WTC11 (cell line): ENCODE results near the gene PCDH12. TPM values are rescaled to one million over a fixed set of nuclear protein-coding genes. Genes with fewer than 3 reads are reported as not detected.

Source experiments
- ATAC-seq: fragments of 200-7000 bp; cut with Tn5 transposase; 2 replicates; pipeline ENCODE4 v1.10.0; 2021; ENCODE audit warnings: mild to moderate bottlenecking, moderate library complexity
- CTCF ChIA-PET: fragments of 300-600 bp; sonication (Branson Sonifier 250); formaldehyde crosslinking; loops from one replicate; lab custom pipeline; 2021; ENCODE audit warnings: antibody characterized with exemption; lab: Charles Lee
- POLR2A ChIA-PET: fragments of 350-600 bp; sonication (Branson Sonifier 250); formaldehyde crosslinking; loops from one replicate; lab custom pipeline; 2021; ENCODE audit warnings: antibody characterized with exemption; lab: Charles Lee
- DNase-seq: peaks from one replicate; pipeline ENCODE4 v3.0.0; 2021; ENCODE audit warnings: low spot score
- H3K27ac Mint-ChIP-seq: 2 replicates; pipeline ENCODE4 v1.8.0; 2021; ENCODE audit warnings: mixed read lengths
- H3K27me3 Mint-ChIP-seq: 2 replicates; pipeline ENCODE4 v1.8.0; 2021; ENCODE audit warnings: low read depth, mild to moderate bottlenecking, moderate library complexity, mixed read lengths
- H3K36me3 Mint-ChIP-seq: 2 replicates; pipeline ENCODE4 v1.8.0; 2021; ENCODE audit warnings: mixed read lengths
- H3K4me1 Mint-ChIP-seq: 2 replicates; pipeline ENCODE4 v1.8.0; 2022; ENCODE audit warnings: mixed read lengths
- H3K4me3 Mint-ChIP-seq: 2 replicates; pipeline ENCODE4 v1.8.0; 2021; ENCODE audit warnings: mild to moderate bottlenecking, moderate library complexity, mixed read lengths
- H3K9me3 Mint-ChIP-seq: 2 replicates; pipeline ENCODE4 v1.8.0; 2021; ENCODE audit warnings: mixed read lengths
- CREM ChIP-seq: sonication (generic); formaldehyde crosslinking; IDR thresholded peaks from 2 replicates; pipeline ENCODE4 v1.8.1; 2022; ENCODE audit warnings: mild to moderate bottlenecking, missing genetic modification reagents, moderate library complexity
- ETV6 ChIP-seq: sonication (generic); formaldehyde crosslinking; IDR thresholded peaks from 2 replicates; pipeline ENCODE4 v1.8.1; 2022; ENCODE audit warnings: mild to moderate bottlenecking, missing genetic modification reagents
- FOXK1 ChIP-seq: sonication (generic); formaldehyde crosslinking; IDR thresholded peaks from 2 replicates; pipeline ENCODE4 v1.8.0; 2022; ENCODE audit warnings: mild to moderate bottlenecking, moderate library complexity, missing genetic modification reagents
- JAZF1 ChIP-seq: fragments of 250-450 bp; sonication (Bioruptor Pico); IDR thresholded peaks from 2 replicates; pipeline ENCODE4 v1.9.0; 2021; ENCODE audit warnings: moderate library complexity, mild to moderate bottlenecking, inconsistent platforms
- NR1H2 ChIP-seq: sonication (generic); formaldehyde crosslinking; IDR thresholded peaks from 2 replicates; pipeline ENCODE4 v1.9.0; 2021; ENCODE audit warnings: mild to moderate bottlenecking, moderate library complexity, missing genetic modification reagents
- NR3C1 ChIP-seq: sonication (generic); formaldehyde crosslinking; conservative IDR thresholded peaks from 2 replicates; pipeline ENCODE4 v1.8.1; 2023; ENCODE audit warnings: low read depth, mild to moderate bottlenecking, missing genetic modification reagents
- RELA ChIP-seq: sonication (generic); formaldehyde crosslinking; IDR thresholded peaks from 2 replicates; pipeline ENCODE4 v1.8.1; 2022; ENCODE audit warnings: missing genetic modification reagents, mild to moderate bottlenecking, borderline replicate concordance
- ZNF263 ChIP-seq: sonication (generic); formaldehyde crosslinking; IDR thresholded peaks from 2 replicates; pipeline ENCODE4 v1.8.1; 2022; ENCODE audit warnings: low read depth, mild to moderate bottlenecking, moderate library complexity, missing genetic modification reagents
- ZNF317 ChIP-seq: sonication (generic); formaldehyde crosslinking; IDR thresholded peaks from 2 replicates; pipeline ENCODE4 v1.8.1; 2023; ENCODE audit warnings: low read depth, mild to moderate bottlenecking, moderate library complexity, missing genetic modification reagents, borderline replicate concordance
- ZNF396 ChIP-seq: fragments of 250-450 bp; sonication (Bioruptor Pico); IDR thresholded peaks from 2 replicates; pipeline ENCODE4 v1.8.0; 2021; ENCODE audit warnings: mild to moderate bottlenecking, moderate library complexity, borderline replicate concordance
- ZNF423 ChIP-seq: fragments of 250-450 bp; sonication (Bioruptor Pico); IDR thresholded peaks from 2 replicates; pipeline ENCODE4 v2.1.2; 2022; ENCODE audit warnings: mild to moderate bottlenecking, moderate library complexity
- ZNF425 ChIP-seq: fragments of 250-450 bp; sonication (Bioruptor Pico); conservative IDR thresholded peaks from 2 replicates; pipeline ENCODE4 v1.9.0; 2021; ENCODE audit warnings: mild to moderate bottlenecking
- ZNF671 ChIP-seq: fragments of 250-450 bp; sonication (Bioruptor Pico); IDR thresholded peaks from 2 replicates; pipeline ENCODE4 v1.8.0; 2021; ENCODE audit warnings: mild to moderate bottlenecking
- total RNA-seq: library from RNA; stranded (reverse); gene quantifications from 3 replicates; pipeline ENCODE4 v1.2.3, GENCODE V29; 2021
- TF ChIP-seq, protein P1 (sequence below): sonication (generic); formaldehyde crosslinking; conservative IDR thresholded peaks from 2 replicates; pipeline ENCODE4 v1.8.1; 2022; ENCODE audit warnings: mild to moderate bottlenecking, missing genetic modification reagents
- TF ChIP-seq, protein P2 (sequence below): sonication (generic); formaldehyde crosslinking; IDR thresholded peaks from 2 replicates; pipeline ENCODE4 v1.8.1; 2023; ENCODE audit warnings: mild to moderate bottlenecking, missing genetic modification reagents
- TF ChIP-seq, protein P3 (sequence below): sonication (generic); formaldehyde crosslinking; IDR thresholded peaks from 2 replicates; pipeline ENCODE4 v1.8.0; 2022; ENCODE audit warnings: mild to moderate bottlenecking, missing genetic modification reagents
- TF ChIP-seq, protein P4 (sequence below): sonication (generic); formaldehyde crosslinking; IDR thresholded peaks from 2 replicates; pipeline ENCODE4 v1.8.1; 2023; ENCODE audit warnings: mild to moderate bottlenecking, missing genetic modification reagents, borderline replicate concordance

The PCDH12 gene
- total RNA-seq, 1 experiment from 2014 or later: 0.33 TPM

DNA sequence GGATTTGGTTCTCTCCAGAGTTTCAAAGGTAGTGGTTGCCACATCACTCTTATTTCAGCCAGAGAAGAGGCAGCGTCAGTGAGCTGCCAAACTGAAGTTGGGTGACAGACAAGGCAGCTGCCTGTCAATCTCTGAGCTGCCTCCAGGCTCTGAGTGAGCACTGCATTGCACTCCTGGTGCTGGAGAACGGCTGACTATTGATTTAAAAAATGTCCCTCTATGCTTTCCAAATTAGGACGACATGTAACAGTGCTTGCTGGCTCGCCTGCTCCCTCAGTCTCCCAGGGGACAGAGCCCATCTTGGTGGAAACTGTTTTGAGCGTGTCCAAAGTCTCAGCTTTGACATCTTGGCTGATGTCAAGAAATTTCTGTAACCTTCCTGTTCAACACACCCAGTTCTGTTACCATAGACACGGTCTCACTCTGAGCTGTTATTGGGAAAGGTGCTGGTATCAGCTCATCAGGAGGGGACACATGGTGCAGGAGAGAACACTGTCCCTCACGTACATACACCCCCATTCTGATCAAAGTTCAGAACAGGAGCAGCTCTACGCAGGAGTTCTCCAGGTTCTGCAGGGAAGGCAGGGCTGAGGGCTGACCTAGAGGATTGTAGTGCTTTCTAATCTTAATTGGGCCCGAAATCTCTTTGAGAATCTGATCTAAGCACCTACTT is 15.7 kb downstream of the PCDH12 start:
- H3K27me3 Mint-ChIP-seq: no peaks in the 10 kb centered on the region; the same call in 1 of the 2 replicates
- H3K36me3 Mint-ChIP-seq: peaks cover 14% of the 10 kb centered on the region
- TF ChIP-seq CREM (CRISPR knock-in tag) (no peak), ZNF671 (CRISPR knock-in tag) (no peak), ZNF263 (CRISPR knock-in tag) (no peak), ETV6 (CRISPR knock-in tag) (no peak), ZNF396 (CRISPR knock-in tag) (no peak), ZNF317 (no peak), NR1H2 (CRISPR knock-in tag) (no peak)
- TF ChIP-seq, protein P1, sequence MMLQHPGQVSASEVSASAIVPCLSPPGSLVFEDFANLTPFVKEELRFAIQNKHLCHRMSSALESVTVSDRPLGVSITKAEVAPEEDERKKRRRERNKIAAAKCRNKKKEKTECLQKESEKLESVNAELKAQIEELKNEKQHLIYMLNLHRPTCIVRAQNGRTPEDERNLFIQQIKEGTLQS (CRISPR knock-in tag): no peak
- TF ChIP-seq, protein P2, sequence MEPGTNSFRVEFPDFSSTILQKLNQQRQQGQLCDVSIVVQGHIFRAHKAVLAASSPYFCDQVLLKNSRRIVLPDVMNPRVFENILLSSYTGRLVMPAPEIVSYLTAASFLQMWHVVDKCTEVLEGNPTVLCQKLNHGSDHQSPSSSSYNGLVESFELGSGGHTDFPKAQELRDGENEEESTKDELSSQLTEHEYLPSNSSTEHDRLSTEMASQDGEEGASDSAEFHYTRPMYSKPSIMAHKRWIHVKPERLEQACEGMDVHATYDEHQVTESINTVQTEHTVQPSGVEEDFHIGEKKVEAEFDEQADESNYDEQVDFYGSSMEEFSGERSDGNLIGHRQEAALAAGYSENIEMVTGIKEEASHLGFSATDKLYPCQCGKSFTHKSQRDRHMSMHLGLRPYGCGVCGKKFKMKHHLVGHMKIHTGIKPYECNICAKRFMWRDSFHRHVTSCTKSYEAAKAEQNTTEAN (CRISPR knock-in tag): no peak
- no peak overlapping the region for H3K27ac Mint-ChIP-seq
- no peak overlapping the region for H3K4me3 Mint-ChIP-seq
- peaks cover 14% of the 10 kb centered on the region for H3K4me1 Mint-ChIP-seq
- ChIA-PET CTCF (interaction anchor here (0.5 to 3.9 kb wide), 5 partner anchors 18 to 382 kb away, joined by 3 to 24 read pairs (median 5); no protein-coding TSS in a partner anchor), POLR2A (interaction anchor here (0.5 kb wide), 1 partner anchor 240 kb away, joined by 4 read pairs; no protein-coding TSS in a partner anchor)
- DNase-seq (no peak), ATAC-seq (no peak)
- H3K9me3 Mint-ChIP-seq: no peaks in the 10 kb centered on the region

DNA sequence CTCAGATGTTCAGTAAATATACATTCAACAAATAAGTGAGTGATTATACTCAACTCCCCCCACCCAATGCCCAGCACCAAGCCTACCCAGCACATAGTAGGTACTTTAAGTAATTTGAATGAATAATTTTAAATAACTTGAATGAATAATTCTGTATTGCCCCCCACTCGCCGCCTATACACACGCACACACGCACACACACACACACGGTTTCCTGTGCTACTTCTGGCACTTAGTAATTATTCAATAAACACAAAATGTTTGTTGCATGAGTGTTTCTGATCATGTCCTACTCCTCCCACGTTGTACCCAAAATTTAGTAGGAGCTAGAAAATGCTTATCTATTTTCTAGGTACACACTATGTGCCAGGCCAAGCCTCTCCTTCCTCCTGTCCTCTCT is 16.2 kb downstream of the PCDH12 start:
- DNase-seq (no peak), ATAC-seq (no peak)
- Mint-ChIP-seq H3K27ac (no peak overlapping the region), H3K9me3 (no peaks in the 10 kb centered on the region), H3K4me3 (no peak overlapping the region), H3K36me3 (peaks cover 18% of the 10 kb centered on the region), H3K4me1 (peaks cover 14% of the 10 kb centered on the region), H3K27me3 (no peaks in the 10 kb centered on the region; the same call in 1 of the 2 replicates)
- POLR2A ChIA-PET: no interaction called here
- CTCF ChIA-PET: interaction anchor here (0.6 to 3.9 kb wide), 9 partner anchors 18 to 277 kb away, joined by 3 to 24 read pairs (median 5); partner anchors contain the start of genes DELE1 and PCDH1
- TF ChIP-seq ZNF423 (CRISPR knock-in tag): no peak

- Mint-ChIP-seq H3K9me3 (no peaks in the 10 kb centered on the region), H3K36me3 (peaks cover 19% of the 10 kb centered on the region), H3K4me1 (peaks cover 14% of the 10 kb centered on the region), H3K27me3 (no peaks in the 10 kb centered on the region; the same call in 1 of the 2 replicates), H3K27ac (no peak overlapping the region), H3K4me3 (no peak overlapping the region)
- CTCF ChIA-PET: interaction anchor here (0.6 to 3.9 kb wide), 12 partner anchors 11 to 276 kb away, joined by 3 to 24 read pairs (median 5); partner anchors contain the start of genes DELE1, PCDH1 and RNF14
- ATAC-seq: no peak
- no peak for DNase-seq
- POLR2A ChIA-PET: no interaction called here
- TF ChIP-seq ZNF396 (CRISPR knock-in tag) (no peak), NR3C1 (CRISPR knock-in tag) (no peak), FOXK1 (CRISPR knock-in tag) (no peak), ZNF425 (CRISPR knock-in tag) (no peak), JAZF1 (CRISPR knock-in tag) (no peak), RELA (CRISPR knock-in tag) (no peak)
- TF ChIP-seq, protein P3, sequence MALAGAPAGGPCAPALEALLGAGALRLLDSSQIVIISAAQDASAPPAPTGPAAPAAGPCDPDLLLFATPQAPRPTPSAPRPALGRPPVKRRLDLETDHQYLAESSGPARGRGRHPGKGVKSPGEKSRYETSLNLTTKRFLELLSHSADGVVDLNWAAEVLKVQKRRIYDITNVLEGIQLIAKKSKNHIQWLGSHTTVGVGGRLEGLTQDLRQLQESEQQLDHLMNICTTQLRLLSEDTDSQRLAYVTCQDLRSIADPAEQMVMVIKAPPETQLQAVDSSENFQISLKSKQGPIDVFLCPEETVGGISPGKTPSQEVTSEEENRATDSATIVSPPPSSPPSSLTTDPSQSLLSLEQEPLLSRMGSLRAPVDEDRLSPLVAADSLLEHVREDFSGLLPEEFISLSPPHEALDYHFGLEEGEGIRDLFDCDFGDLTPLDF (CRISPR knock-in tag): no peak
- TF ChIP-seq, protein P4, sequence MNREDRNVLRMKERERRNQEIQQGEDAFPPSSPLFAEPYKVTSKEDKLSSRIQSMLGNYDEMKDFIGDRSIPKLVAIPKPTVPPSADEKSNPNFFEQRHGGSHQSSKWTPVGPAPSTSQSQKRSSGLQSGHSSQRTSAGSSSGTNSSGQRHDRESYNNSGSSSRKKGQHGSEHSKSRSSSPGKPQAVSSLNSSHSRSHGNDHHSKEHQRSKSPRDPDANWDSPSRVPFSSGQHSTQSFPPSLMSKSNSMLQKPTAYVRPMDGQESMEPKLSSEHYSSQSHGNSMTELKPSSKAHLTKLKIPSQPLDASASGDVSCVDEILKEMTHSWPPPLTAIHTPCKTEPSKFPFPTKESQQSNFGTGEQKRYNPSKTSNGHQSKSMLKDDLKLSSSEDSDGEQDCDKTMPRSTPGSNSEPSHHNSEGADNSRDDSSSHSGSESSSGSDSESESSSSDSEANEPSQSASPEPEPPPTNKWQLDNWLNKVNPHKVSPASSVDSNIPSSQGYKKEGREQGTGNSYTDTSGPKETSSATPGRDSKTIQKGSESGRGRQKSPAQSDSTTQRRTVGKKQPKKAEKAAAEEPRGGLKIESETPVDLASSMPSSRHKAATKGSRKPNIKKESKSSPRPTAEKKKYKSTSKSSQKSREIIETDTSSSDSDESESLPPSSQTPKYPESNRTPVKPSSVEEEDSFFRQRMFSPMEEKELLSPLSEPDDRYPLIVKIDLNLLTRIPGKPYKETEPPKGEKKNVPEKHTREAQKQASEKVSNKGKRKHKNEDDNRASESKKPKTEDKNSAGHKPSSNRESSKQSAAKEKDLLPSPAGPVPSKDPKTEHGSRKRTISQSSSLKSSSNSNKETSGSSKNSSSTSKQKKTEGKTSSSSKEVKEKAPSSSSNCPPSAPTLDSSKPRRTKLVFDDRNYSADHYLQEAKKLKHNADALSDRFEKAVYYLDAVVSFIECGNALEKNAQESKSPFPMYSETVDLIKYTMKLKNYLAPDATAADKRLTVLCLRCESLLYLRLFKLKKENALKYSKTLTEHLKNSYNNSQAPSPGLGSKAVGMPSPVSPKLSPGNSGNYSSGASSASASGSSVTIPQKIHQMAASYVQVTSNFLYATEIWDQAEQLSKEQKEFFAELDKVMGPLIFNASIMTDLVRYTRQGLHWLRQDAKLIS (CRISPR knock-in tag): no peak
Observed at GRCh38 chr5:141941307-141941706, 16.7 kb downstream of the PCDH12 start.
